OCI-LY7 (cell line): ENCODE data around the gene PHACTR4. TPM values are rescaled to one million over a fixed set of nuclear protein-coding genes. Genes with fewer than 3 reads are reported as not detected.
A peak's percentile ranks its signal among the peaks of the same experiment; 100 is the strongest.

Source experiments
- BruUV-seq: library from RNA; stranded (reverse); fragments of 400-500 nt; replicated peaks from 2 replicates; lab custom pipeline; 2021; lab: Mats Ljungman, UMichigan
- CTCF ChIA-PET: fragments of 300-600 bp; sonication (Branson Sonifier 250); formaldehyde crosslinking; loops from one replicate; lab custom pipeline; 2022; ENCODE audit warnings: antibody characterized with exemption; ENCODE audit not compliant: unreplicated experiment; lab: Charles Lee
- POLR2A ChIA-PET: fragments of 300-600 bp; sonication (Branson Sonifier 250); formaldehyde crosslinking; loops from one replicate; lab custom pipeline; 2022; ENCODE audit warnings: antibody characterized with exemption; lab: Charles Lee
- DNase-seq: peaks from one replicate; pipeline ENCODE4 v3.0.0-alpha.2; 2015; ENCODE audit warnings: low spot score
- H2AFZ ChIP-seq: fragments of 200-600 bp; sonication (generic), shearing (Covaris generic); 2 replicates; pipeline ENCODE4 v1.6.1; 2014; ENCODE audit warnings: mild to moderate bottlenecking, antibody characterized with exemption, low read length, moderate library complexity
- H3K27ac ChIP-seq: fragments of 200-600 bp; sonication (generic); 2 replicates; pipeline ENCODE4 v1.5.1; 2014; ENCODE audit warnings: mixed run types, low read depth, mild to moderate bottlenecking, moderate library complexity, low read length, inconsistent platforms; ENCODE audit not compliant: poor library complexity, severe bottlenecking
- H3K36me3 ChIP-seq: fragments of 200-600 bp; sonication (generic); 2 replicates; pipeline ENCODE4 v1.6.1; 2014; ENCODE audit warnings: mild to moderate bottlenecking, antibody characterized with exemption, low read length, moderate library complexity, mixed read lengths; ENCODE audit not compliant: insufficient read depth
- H3K4me1 ChIP-seq: fragments of 200-600 bp; sonication (generic); 2 replicates; pipeline ENCODE4 v1.5.1; 2014; ENCODE audit warnings: mild to moderate bottlenecking, low read length; ENCODE audit not compliant: insufficient read depth, poor library complexity, severe bottlenecking
- H3K4me2 ChIP-seq: fragments of 200-600 bp; sonication (generic); 2 replicates; pipeline ENCODE4 v1.6.1; 2014; ENCODE audit warnings: mild to moderate bottlenecking, low read length
- H3K4me3 ChIP-seq: fragments of 200-600 bp; sonication (generic); 2 replicates; pipeline ENCODE4 v1.5.1; 2014; ENCODE audit warnings: mild to moderate bottlenecking, low read depth, low read length; ENCODE audit not compliant: poor library complexity, severe bottlenecking
- H3K79me2 ChIP-seq: fragments of 200-600 bp; sonication (generic); 2 replicates; pipeline ENCODE4 v1.6.1; 2016; ENCODE audit warnings: low read depth, mild to moderate bottlenecking, low read length, moderate library complexity, mixed read lengths; ENCODE audit not compliant: insufficient read depth
- H3K9me2 ChIP-seq: fragments of 200-600 bp; sonication (generic); 2 replicates; pipeline ENCODE4 v1.6.1; 2016; ENCODE audit warnings: mild to moderate bottlenecking, low read length, mixed read lengths; ENCODE audit not compliant: insufficient read depth
- H3K9me3 ChIP-seq: fragments of 200-600 bp; sonication (generic); 2 replicates; pipeline ENCODE4 v1.6.1; 2014; ENCODE audit warnings: mild to moderate bottlenecking, mixed run types, low read length, mixed read lengths
- H4K20me1 ChIP-seq: fragments of 200-600 bp; sonication (generic); 2 replicates; pipeline ENCODE4 v1.6.1; 2014; ENCODE audit warnings: mild to moderate bottlenecking, antibody characterized with exemption, low read length, moderate library complexity, mixed read lengths; ENCODE audit not compliant: insufficient read depth
- EZH2phosphoT487 ChIP-seq: fragments of 200-600 bp; sonication (generic); IDR thresholded peaks from 2 replicates; pipeline ENCODE4 v1.6.1; 2018; ENCODE audit warnings: low read depth, borderline replicate concordance, mild to moderate bottlenecking, mixed run types, antibody characterized with exemption, low read length, moderate library complexity, mixed read lengths
- intact Hi-C: fragments of 100-400 bp; cut with micrococcal nuclease; formaldehyde crosslinking; loops from one replicate; pipeline ENCODE4 v1.10.0; 2022; ENCODE audit not compliant: unreplicated experiment
- total RNA-seq, 2 experiments: library from RNA; depleted of rRNA in 1 of 2; stranded (reverse); fragments of >200 nt in 1 of 2; shearing (Covaris generic) in 1 of 2; gene quantifications; 2 replicates each; pipeline ENCODE4 v1.2.3, GENCODE V29; 2014 to 2022
- TF ChIP-seq, protein P1 (sequence below): fragments of 200-600 bp; sonication (generic); conservative IDR thresholded peaks from 2 replicates; pipeline ENCODE4 v1.5.1; 2014; ENCODE audit warnings: mild to moderate bottlenecking, antibody characterized with exemption, low read length, moderate library complexity, mixed read lengths

Gene PHACTR4
- total RNA-seq, 2 experiments from 2014 or later, result 17.8 to 44.9 TPM

DNA sequence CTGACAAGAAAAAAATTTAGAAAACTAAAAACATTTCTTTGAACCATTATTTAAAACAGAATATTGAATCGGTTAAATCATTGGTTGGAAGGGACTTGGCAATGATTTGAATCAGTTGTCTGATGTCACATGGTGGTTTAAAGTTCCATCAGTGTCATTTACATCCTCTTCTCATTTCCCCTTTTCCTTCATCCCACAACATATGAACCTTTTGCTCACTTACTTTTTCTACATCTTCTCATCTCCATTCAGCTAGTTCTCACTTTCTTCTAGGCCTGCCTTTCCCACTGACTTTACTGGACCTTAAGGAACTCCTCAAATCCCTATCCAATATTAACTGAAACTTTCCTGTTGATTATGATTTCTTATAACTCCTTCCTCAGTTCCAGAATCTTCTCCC is 58.5 kb downstream of the PHACTR4 start:
- peaks cover 9% of the 10 kb centered on the region for H3K4me1 ChIP-seq
- H3K4me3 ChIP-seq, result no peak overlapping the region
- BruUV-seq, result no TSS peak
- no peaks in the 10 kb centered on the region for H3K36me3 ChIP-seq
- no peak overlapping the region for H3K4me2 ChIP-seq
- no peak for DNase-seq
- no peak overlapping the region for H2AFZ ChIP-seq
- H3K79me2 ChIP-seq, result no peaks in the 10 kb centered on the region
- H3K9me2 ChIP-seq, result no peaks in the 10 kb centered on the region
- TF ChIP-seq, protein P1, sequence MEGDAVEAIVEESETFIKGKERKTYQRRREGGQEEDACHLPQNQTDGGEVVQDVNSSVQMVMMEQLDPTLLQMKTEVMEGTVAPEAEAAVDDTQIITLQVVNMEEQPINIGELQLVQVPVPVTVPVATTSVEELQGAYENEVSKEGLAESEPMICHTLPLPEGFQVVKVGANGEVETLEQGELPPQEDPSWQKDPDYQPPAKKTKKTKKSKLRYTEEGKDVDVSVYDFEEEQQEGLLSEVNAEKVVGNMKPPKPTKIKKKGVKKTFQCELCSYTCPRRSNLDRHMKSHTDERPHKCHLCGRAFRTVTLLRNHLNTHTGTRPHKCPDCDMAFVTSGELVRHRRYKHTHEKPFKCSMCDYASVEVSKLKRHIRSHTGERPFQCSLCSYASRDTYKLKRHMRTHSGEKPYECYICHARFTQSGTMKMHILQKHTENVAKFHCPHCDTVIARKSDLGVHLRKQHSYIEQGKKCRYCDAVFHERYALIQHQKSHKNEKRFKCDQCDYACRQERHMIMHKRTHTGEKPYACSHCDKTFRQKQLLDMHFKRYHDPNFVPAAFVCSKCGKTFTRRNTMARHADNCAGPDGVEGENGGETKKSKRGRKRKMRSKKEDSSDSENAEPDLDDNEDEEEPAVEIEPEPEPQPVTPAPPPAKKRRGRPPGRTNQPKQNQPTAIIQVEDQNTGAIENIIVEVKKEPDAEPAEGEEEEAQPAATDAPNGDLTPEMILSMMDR, result no peak
- TF ChIP-seq EZH2phosphoT487, result no peak
- intact Hi-C loops, result no loop called here
- H4K20me1 ChIP-seq, result no peaks in the 10 kb centered on the region
- ChIA-PET CTCF (no interaction called here), POLR2A (interaction anchor here (1.1 kb wide), 1 partner anchor 12 kb away, joined by 4 read pairs; no protein-coding TSS in a partner anchor)
- no peaks in the 10 kb centered on the region for H3K9me3 ChIP-seq
- H3K27ac ChIP-seq, result no peak overlapping the region

DNA sequence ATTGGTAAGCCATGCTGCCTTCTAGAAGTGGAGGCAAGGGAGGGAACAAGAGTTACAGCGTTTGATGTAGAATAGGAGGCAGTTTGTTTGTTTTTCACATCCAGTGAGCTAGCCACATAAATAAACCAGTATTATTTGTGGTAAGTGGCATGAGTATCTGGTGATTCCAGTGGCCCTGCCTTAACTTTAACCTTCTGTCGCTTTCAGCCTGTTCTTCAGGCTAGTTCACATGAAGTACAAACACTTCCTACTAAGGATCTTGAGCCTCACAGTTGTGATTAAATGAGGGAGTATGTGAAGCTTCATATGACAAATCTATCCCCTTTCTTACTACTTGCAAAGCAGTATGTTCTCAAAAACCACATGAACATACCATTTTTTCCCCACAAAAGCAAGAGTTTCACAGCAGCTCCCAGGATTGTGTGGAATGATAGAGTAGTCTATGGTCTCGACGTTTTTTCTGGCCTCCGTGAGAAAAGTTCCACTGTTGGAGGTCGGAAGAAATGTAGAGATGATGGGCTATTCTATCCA is 59.5 kb downstream of the PHACTR4 start:
- intact Hi-C loops, result no loop called here
- BruUV-seq, result no TSS peak
- ChIA-PET POLR2A (interaction anchor here (0.6 to 0.7 kb wide), 2 partner anchors 77 to 159 kb away, joined by 3 read pairs; partner anchors contain the start of gene RCC1), CTCF (interaction anchor here (0.6 kb wide), 1 partner anchor 447 kb away, joined by 4 read pairs; no protein-coding TSS in a partner anchor)
- no peak for TF ChIP-seq EZH2phosphoT487
- TF ChIP-seq, protein P1, result no peak
- Histone ChIP-seq H3K4me3 (no peak overlapping the region), H3K4me1 (peaks cover 9% of the 10 kb centered on the region), H3K9me2 (no peaks in the 10 kb centered on the region), H3K27ac (no peak overlapping the region), H3K4me2 (no peak overlapping the region), H3K36me3 (no peaks in the 10 kb centered on the region), H2AFZ (no peak overlapping the region), H3K79me2 (no peaks in the 10 kb centered on the region), H3K9me3 (no peaks in the 10 kb centered on the region), H4K20me1 (no peaks in the 10 kb centered on the region)
- no peak for DNase-seq

DNA sequence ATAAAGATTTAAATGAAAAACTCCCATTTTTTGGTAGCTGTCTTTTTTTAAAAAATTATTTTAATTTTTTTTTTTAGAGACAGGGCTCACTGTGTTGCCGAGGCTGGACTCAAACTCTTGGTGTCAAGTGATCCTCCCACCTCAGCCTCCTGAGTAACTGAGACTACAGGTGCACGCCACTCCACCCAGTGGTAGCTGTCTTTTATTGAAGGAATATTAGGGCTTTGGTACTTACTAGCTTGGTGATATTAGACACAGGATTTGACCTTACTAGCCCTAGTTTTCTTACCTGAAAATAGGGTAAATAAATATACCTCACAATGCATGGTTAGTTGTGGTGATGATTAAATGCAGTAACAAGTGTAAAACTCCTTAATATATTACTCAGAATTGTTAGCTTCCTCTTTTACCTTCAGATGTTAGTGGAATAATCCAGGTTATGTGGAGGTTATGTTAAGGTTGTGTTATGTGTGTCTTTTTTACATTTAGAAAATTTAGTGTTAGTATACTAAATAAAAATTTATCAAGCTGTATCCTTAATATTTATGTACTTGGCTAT is 66.8 kb downstream of the PHACTR4 start:
- BruUV-seq, result no TSS peak
- ChIA-PET CTCF (no interaction called here), POLR2A (interaction anchor here (0.5 to 1.2 kb wide), 4 partner anchors 12 to 1232 kb away, joined by 3 to 4 read pairs (median 3); no protein-coding TSS in a partner anchor)
- no peak overlapping the region for H3K27ac ChIP-seq
- H2AFZ ChIP-seq, result no peak overlapping the region
- no peaks in the 10 kb centered on the region for H3K36me3 ChIP-seq
- H3K4me3 ChIP-seq, result no peak overlapping the region
- H3K9me2 ChIP-seq, result no peaks in the 10 kb centered on the region
- no peaks in the 10 kb centered on the region for H4K20me1 ChIP-seq
- intact Hi-C loops, result no loop called here
- no peaks in the 10 kb centered on the region for H3K79me2 ChIP-seq
- DNase-seq, result peak; percentile 16
- H3K4me1 ChIP-seq, result no peaks in the 10 kb centered on the region
- H3K9me3 ChIP-seq, result no peaks in the 10 kb centered on the region
- TF ChIP-seq, protein P1, result peak; percentile 45
- TF ChIP-seq EZH2phosphoT487, result no peak
- no peak overlapping the region for H3K4me2 ChIP-seq
